ENCODE data around the gene SURF2.

DNA sequence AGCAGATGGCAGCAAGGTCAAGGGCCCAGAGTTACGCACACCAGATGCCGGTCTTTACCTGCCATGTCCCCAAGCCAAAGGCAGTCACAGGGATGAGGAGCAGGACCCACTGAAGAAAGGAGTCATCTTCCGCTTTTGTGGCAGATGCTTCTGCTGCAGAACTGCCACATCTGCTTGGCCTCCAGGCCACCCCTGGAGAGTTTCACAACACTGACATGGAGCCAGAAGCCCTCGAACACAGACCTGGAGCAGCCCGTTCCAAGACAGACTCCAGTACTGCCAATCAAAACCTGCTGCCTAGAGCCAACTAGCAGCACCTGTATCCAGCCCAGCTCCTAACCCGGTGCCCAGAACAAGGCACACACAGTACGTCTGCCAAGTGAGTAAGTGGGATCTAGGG is 1.6 kb upstream of the SURF2 start:
- no peak for TF ChIP-seq CTCF (IDR thresholded peaks at IDR 0.05)
- TF ChIP-seq POLR2A (IDR thresholded peaks at IDR 0.05) = no peak
- no peak for TF ChIP-seq POLR2AphosphoS5 (IDR thresholded peaks at IDR 0.05)
